HG03097 (cell line): ENCODE measurements around the gene TPBGL.

Source experiments
- ATAC-seq: cut with Tn5 transposase; IDR thresholded peaks from one replicate; pipeline ENCODE4 v1.9.1; 2021; ENCODE audit not compliant: unreplicated experiment, low FRiP score

TPBGL gene

GRCh38 chr11:75208446-75208845 is 32.1 kb upstream of the TPBGL start:
- ATAC-seq: no peak

- no peak for ATAC-seq
Observed at GRCh38 chr11:75212411-75212810, 28.2 kb upstream of the TPBGL start.

- ATAC-seq: no peak
Observed at GRCh38 chr11:75214411-75214821, 26.2 kb upstream of the TPBGL start.

GRCh38 chr11:75214843-75215242 is 25.7 kb upstream of the TPBGL start:
- ATAC-seq: no peak

DNA sequence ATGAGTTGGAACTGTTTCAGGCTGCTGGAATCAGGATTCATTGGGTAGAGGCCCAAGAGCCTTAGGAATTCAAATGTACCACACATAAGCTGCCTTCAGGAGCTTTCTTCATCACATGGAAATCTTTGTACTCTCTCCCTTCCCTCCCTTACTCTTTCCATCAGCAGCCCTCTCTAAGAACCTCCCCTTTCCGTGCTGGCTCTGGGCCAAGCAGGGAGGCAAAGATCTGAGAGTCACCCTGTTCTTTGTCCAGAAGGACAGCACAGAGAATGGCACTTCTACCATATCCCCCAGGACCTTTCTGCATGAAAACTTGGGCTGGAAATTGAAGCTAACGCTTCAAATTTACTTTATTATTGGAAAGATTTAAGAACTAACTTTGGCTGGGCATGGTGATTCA is 20.7 kb upstream of the TPBGL start:
- ATAC-seq: no peak

DNA sequence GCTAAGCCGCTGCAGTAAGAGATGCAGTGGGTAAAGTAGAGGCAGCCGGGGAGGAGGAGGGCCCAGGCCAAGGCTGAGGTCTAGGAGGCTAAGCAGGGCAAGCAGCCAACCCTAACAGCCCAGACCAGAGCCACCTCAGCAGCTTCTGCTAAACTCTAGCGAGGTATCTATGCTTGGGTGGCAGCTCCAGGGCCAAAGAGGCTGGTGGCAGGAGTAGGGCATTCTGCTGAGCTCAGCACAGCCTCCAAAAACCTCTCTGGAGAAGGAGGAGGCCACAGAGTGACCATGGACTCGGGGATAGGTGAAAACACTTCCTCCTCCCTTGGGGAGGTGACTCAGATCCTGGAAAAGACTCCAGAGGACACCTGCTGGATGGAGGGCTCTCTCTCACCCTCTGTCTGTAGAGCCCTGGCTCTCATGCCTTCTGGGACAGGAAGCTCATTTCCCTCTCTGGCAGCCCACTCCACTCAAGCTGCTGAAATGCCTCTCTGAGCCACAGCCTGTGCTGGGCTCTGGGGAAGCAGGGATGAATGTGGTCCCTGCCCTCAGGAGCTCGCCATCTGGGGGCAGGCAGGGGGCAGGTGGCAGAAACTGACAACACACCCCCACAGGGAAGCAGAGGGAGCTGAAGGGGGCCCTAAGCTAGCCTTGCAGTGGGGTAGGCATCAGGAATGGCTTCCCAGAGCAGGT is 16.5 kb upstream of the TPBGL start:
- no peak for ATAC-seq

DNA sequence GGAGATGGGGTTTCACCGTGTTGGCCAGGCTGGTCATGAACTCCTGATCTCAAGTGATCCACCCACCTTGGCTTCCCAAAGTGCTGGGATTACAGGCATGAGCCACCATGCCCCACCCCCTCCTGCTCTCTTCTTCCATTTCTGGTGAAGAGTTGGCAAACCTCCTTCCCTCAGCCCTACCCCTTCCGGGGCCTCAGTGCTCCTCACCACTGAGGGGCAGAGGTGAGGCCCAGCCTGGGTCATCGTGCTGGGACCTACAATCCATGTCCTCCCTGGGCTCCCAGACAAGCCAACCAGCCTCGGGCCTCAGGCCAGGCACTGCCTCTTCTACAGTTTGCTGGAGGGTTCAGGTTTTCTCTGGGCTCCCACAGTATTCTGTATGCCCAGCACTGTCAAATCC is 14.8 kb upstream of the TPBGL start:
- ATAC-seq: no peak

GRCh38 chr11:75229466-75229865 is 11.1 kb upstream of the TPBGL start:
- ATAC-seq: no peak

DNA sequence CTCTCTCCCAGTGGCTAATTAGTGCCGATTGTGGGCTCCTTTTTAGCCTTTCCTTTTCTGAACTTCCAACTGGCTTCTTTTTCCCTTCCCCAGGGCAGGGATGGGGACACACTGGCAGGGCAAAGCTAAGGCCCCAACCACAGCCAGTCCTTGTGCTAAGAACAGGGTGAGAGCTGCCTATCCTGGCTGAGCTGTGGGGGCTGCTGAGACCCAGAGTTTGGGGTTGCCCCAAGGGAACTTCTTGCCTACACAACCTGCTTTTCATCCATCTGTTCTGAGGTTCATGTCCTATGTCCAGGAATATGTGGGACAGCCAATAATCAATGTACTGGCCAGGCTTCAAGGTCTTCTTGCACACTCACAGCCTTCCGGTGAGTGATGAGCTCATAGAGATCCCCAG is 10.0 kb upstream of the TPBGL start:
- no peak for ATAC-seq

DNA sequence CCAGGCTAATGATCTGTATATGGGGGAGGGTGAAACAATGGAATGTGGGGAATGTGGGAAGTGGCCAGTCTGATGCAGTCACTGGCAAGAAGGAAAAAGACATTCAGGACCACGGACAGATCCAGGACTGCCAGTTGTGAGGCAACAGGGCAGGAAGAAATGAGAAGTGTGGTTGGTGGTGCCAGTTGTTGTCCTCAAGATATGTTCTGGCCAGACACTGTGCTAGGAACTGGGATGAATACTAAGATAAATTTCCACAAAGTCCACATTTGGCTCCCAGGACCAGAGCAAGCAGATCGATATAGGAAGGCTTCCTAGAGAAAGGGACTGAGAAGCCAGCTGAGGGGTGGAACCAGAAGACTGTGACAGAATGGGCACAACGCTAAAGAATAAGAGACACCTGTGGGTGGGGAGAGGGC is 6.8 kb upstream of the TPBGL start:
- no peak for ATAC-seq

DNA sequence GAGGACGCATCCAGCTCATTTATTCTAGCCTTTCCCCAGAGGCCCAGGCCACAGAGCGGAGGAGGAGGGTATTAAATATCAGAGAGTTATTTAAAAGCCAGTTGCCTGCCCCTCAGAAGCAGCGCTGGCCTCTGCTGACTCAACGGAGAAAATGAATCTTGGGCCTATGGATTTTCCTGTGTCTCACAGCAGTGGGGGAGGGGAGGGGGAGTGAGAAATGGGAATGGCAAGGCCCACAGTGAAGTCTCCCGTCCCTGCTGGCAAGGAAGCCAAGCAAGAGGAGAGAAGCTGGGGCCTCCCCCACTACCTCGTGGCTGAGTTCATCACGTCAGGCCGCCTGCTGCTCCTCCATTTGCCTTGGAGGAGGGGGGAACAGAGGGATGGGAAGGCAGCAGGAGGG is 4.5 kb upstream of the TPBGL start:
- no peak for ATAC-seq

DNA sequence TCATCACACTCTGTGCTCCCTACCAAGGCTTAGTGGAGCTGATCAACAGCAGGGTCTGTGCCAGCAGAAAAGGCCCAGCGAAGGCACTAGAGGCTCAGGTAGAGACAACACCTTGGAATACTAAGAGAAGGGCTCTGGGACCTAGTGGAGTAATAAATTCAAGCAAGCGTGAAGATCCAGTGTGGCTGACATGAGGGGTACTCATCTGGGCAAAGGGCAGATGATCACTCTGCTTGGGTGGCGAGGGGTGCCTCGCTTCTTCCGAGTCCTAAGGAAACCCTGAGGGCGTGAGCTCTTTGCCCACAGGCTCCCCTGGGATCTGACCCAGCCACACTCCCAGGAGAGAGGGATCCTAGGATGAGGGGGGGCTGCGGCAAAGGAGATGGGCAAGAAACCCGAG is 3.5 kb upstream of the TPBGL start:
- no peak for ATAC-seq

DNA sequence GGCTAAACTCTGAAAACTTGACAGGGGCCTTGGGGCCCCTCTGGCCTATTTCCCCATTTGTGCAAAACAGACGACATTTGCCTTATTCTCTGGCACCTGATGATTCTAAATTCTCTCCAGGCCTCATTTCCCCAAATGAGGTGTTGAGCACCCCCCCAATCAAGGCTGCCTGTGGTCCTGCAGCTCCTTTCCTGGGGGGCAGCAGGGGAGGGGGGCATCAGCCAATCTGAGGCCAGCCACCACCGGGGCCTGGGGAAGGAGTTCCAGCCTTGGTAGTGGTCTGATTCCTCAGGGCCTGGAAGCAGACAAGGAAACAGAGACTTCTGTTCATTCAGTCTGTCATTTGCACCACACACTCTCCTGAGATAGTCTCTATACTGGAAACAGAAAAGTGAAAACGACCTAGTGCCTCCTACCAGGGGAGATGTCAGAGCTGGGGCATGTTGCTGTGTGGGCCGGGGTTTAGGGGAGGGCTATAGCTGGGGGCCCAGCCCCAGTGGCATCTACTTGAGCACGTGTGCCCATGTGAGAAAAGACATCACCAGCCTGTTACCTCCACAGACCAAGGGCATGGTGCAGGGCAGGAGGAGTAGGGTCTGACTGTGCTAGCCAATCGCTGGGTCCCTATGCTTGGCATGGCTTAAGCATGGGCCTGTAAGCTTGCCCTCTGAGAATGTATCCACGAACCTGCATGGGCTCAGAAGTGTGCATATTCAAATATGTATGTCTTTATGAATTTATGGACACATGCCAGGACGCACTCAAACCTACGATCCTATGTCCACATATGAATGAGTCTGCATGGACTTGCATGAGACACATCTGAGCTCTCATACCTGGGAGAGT is 1.8 kb upstream of the TPBGL start:
- ATAC-seq: no peak

DNA sequence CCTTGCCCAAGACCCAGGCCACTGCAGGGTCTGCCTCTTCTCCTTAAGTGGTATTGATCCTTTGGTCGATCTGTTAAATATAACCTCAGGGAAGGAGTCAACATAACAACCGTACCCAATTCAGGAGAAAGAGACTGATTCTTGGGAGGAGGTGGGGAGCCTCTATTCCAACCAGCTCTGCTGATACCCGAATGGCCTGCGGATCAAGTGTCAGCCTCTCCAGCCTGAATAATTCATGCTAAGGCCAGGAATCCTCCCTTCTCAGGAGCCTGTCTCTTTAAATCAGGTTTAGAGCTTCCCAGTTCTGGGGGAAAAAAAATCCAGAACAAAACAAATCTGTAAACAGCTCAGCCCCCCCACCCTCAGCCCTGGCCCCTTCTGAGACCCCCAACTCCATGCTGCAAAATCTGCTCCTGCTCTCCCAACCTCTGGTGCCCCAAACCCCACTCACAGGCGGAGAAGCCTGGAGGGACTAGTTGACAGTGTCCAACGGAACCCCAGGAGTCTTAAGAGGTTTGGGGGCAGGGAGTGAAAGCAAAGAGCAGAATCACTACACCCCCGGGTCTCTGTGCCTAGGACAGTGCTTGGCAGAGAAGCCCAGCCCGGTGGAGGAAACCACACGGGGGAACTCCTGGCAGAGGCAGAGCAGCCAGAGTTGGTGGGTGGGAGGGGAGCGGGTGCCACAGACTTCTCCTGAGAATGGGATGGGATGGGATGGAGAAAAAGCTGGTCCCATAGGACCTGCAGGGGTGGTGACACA is 863 bp upstream of the TPBGL start:
- no peak for ATAC-seq

DNA sequence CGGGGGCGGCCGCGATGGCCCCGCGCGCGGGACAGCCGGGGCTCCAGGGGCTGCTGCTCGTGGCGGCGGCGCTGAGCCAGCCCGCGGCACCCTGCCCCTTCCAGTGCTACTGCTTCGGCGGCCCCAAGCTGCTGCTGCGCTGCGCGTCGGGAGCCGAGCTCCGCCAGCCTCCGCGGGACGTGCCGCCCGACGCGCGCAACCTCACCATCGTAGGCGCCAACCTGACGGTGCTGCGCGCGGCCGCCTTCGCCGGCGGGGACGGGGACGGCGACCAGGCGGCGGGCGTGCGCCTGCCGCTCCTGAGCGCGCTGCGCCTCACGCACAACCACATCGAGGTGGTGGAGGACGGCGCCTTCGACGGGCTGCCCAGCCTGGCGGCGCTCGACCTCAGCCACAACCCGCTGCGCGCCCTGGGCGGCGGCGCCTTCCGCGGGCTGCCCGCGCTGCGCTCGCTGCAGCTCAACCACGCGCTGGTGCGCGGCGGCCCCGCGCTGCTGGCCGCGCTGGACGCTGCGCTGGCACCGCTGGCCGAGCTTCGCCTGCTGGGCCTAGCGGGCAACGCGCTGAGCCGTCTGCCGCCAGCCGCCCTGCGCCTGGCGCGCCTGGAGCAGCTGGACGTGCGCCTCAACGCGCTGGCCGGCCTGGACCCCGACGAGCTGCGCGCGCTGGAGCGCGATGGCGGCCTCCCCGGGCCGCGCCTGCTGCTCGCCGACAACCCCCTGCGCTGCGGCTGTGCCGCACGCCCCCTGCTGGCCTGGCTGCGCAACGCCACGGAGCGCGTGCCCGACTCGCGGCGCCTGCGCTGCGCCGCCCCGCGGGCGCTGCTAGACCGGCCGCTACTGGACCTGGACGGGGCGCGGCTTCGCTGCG is 697 bp downstream of the TPBGL start:
- ATAC-seq: peak; percentile 61

GRCh38 chr11:75241906-75242644 is 1.5 kb downstream of the TPBGL start:
- ATAC-seq: no peak

GRCh38 chr11:75242722-75243600 is 2.4 kb downstream of the TPBGL start:
- no peak for ATAC-seq

GRCh38 chr11:75244052-75244814 is 3.7 kb downstream of the TPBGL start:
- ATAC-seq: no peak
